Breast epithelium (tissue), 3 donors: ENCODE measurements around the gene SOWAHB.

Experiments used
- CTCF ChIP-seq, 3 donors: fragments of 450-650 bp; IDR thresholded peaks; one replicate each; pipeline ENCODE4 v1.5.1; 2016 to 2017; ENCODE audit warnings: antibody characterized with exemption in 3 of 3, mild to moderate bottlenecking in 3 of 3, moderate library complexity in 3 of 3
- POLR2A ChIP-seq: fragments of 450-650 bp; IDR thresholded peaks from one replicate; pipeline ENCODE4 v1.6.1; 2016; ENCODE audit warnings: antibody characterized with exemption, mild to moderate bottlenecking, moderate library complexity

DNA sequence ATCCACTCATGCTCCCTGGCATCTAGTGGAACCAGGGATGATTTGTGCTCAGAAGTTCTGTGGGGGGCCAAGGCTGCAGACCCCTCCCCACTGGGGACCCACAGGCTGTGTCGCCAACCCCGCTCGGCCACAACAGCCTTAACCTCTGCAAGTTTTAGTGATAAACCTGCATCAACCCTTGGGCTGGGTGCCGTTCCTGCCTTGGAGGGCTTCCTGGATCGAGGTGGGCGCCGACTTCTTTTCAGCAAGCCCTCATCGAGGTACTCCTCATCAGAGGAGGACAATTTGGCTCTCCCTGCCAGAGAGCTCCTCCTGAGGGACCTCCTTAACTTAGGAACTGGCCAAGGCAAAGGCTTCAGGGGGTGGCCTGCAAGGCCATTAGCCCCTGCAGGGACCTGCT, 1.9 kb downstream of the SOWAHB start:
- TF ChIP-seq CTCF (IDR thresholded peaks at IDR 0.05), result no peak
- TF ChIP-seq POLR2A, result no peak
